Thymus (tissue), 11 donors: Measurements from ENCODE around the gene TIAM2. TPM values are rescaled to one million over a fixed set of nuclear protein-coding genes. Genes with fewer than 3 reads are reported as not detected.

Experiments
- DNase-seq, 9 donors: peaks; one replicate each; pipeline ENCODE4 v3.0.0-alpha.2; 2013; ENCODE audit warnings: low spot score in 9 of 9, low read depth in 6 of 9, missing footprints in 1 of 9
- H3K27ac ChIP-seq, 2 donors: one replicate each; pipeline ENCODE4 v1.5.1; 2013; ENCODE audit warnings: control low read depth in 1 of 2, low read depth in 1 of 2, low read length in 1 of 2, mild to moderate bottlenecking in 1 of 2, moderate library complexity in 1 of 2
- H3K27me3 ChIP-seq, 2 donors: one replicate each; pipeline ENCODE4 v1.5.1; 2013; ENCODE audit warnings: low read length in 1 of 2; ENCODE audit not compliant: control insufficient read depth in 2 of 2, insufficient read depth in 1 of 2
- H3K36me3 ChIP-seq, 2 donors: one replicate each; pipeline ENCODE4 v1.5.1; 2013; ENCODE audit warnings: low read length in 1 of 2, mild to moderate bottlenecking in 1 of 2, moderate library complexity in 1 of 2; ENCODE audit not compliant: control insufficient read depth in 2 of 2, insufficient read depth in 2 of 2
- H3K4me1 ChIP-seq, 2 donors: one replicate each; pipeline ENCODE4 v1.5.1; 2013; ENCODE audit warnings: low read length in 2 of 2; ENCODE audit not compliant: control insufficient read depth in 2 of 2, insufficient read depth in 2 of 2
- H3K4me3 ChIP-seq, 2 donors: one replicate each; pipeline ENCODE4 v1.5.1; 2013; ENCODE audit warnings: low read length in 2 of 2, control low read depth in 1 of 2, mild to moderate bottlenecking in 1 of 2
- H3K9me3 ChIP-seq, 2 donors: one replicate each; pipeline ENCODE4 v1.5.1; 2013; ENCODE audit warnings: low read length in 1 of 2, mild to moderate bottlenecking in 1 of 2; ENCODE audit not compliant: control insufficient read depth in 2 of 2, insufficient read depth in 1 of 2
- WGBS: extraction: QIAGEN DNeasy Blood & Tissue Kit; methylation state at CpG from one replicate; pipeline ENCODE4 v1.1.7; 2013; 5-methylcytosine and 5-hydroxymethylcytosine counted together
- polyA plus RNA-seq: library from polyadenylated mRNA; stranded (reverse); fragments of 200-250 nt; gene quantifications from one replicate; pipeline ENCODE4 v1.2.3, GENCODE V29; 2013
- total RNA-seq: library from RNA; stranded (reverse); fragments of 120-200 nt; gene quantifications from one replicate; pipeline ENCODE4 v1.2.4, GENCODE V29; 2013
- donor health status: healthy.

The TIAM2 gene
- total and polyA plus RNA-seq, 2 donors, result 5.4 to 7.8 TPM

DNA sequence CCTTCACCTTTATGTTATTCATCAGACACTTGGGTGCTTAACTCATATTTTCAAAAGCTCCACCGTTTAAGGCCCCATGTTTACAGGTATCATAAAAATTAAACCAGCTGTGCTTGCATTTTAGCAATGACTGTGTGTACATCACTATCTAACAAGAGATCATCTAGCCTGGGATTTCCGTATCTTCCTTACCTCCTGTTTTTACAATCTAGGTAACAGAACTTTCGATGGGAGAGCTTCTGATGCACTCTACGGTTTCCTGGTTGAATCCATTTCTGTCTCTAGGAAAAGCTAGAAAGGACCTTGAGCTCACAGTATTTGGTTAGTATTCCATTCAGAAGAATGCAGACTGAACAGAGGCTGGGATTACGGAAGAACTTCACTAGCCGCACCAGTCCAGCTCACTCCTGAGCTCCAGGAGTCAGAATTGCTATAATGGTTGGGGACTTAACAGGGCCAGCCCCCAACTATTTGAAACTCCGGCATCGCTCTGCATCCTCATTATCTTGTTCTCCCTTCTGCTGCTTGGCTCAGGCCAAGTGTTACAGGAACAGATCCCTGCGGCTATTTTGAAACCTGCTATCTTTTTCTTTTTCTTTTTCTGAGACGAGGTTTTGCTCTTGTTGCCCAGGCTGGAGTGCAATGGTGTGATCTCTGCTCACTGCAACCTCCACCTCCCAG lies 255.7 kb downstream of the TIAM2 start:
- peaks cover 29 to 31% of the 10 kb centered on the region in 2 donors for H3K36me3 ChIP-seq

DNA sequence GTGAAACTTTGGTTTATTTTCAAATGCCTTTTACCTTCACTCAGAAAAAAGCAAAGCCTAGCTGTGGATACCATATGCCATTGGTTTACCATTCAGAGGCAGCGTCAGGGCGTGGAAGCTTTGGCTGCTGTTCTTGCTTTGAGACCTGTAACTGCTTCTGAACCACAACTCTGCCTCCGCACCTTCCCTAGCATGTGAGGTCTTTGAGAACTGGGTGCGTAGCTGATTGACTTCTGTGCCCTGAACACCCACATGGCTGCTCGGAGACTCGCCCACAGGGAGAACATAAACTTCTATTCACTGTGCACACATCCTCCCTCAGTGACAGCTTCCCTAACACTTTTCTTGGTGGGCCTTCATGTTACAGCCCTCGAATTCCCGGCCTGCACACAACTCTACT lies 257.5 kb downstream of the TIAM2 start:
- Histone ChIP-seq H3K4me1 (no peaks in the 10 kb centered on the region), H3K4me3 (no peak overlapping the region), H3K9me3 (peaks cover 0 to 1% of the 10 kb centered on the region in 2 donors), H3K36me3 (peaks cover 35 to 38% of the 10 kb centered on the region in 2 donors), H3K27me3 (no peaks in the 10 kb centered on the region), H3K27ac (no peak overlapping the region)
- 96% methylated on average over 8 of the region's 8 CpGs for WGBS
- no peak for DNase-seq

More for the DNA sequence above, 255.7 kb downstream of the TIAM2 start:
- no peak overlapping the region for H3K27ac ChIP-seq
- H3K9me3 ChIP-seq, result peaks cover 0 to 1% of the 10 kb centered on the region in 2 donors
- DNase-seq, result no peak
- H3K4me1 ChIP-seq, result no peaks in the 10 kb centered on the region
- 98% methylated on average over 10 of the region's 10 CpGs for WGBS
- H3K27me3 ChIP-seq, result no peaks in the 10 kb centered on the region
- no peak overlapping the region for H3K4me3 ChIP-seq

DNA sequence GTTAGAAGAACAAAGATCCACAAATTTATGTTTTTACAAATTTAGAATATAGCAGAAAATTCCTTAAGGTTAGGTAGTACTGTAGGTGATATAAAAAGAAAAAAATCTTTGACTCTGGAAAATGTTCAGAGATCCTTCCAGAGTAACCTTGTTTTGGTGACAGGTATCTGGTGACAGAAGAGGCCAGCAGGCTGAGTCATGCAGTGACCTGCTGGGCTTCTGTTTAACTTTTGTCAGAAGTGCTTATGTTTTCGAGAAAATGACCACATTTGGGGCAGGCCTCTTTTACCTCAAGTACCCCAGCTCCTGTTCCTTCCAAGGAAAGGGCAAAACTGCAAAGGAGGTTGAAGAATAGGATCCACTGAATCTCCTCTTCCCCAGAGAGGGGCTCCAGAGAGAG lies 258.2 kb downstream of the TIAM2 start:
- 89% methylated on average over 1 of the region's 1 CpG for WGBS
- DNase-seq, result no peak
- H3K36me3 ChIP-seq, result peaks cover 38 to 40% of the 10 kb centered on the region in 2 donors

DNA sequence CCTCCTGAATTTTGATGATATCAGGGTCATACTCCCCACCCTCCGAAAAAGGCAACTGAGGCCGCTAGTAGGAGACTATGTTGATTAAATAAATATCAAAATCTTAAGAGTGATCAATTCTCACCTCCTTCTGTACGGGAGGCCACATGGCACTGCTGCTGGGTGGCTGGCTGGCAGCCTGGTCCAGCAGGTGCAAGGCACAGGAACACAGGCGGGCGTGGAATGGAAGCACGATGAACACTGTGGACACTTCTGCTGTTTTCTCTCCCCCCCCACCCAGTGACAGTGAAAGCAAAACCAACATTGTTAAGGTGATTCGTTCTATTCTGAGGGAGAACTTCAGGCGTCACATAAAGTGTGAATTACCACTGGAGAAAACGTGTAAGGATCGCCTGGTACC lies 259.0 kb downstream of the TIAM2 start:
- Histone ChIP-seq H3K36me3 (peaks cover 45 to 47% of the 10 kb centered on the region in 2 donors), H3K4me3 (no peak overlapping the region)
- WGBS, result 98% methylated on average over 10 of the region's 10 CpGs

More for the DNA sequence above, 258.2 kb downstream of the TIAM2 start:
- Histone ChIP-seq H3K9me3 (peaks cover 0 to 1% of the 10 kb centered on the region in 2 donors), H3K27me3 (no peaks in the 10 kb centered on the region), H3K27ac (no peak overlapping the region), H3K4me3 (no peak overlapping the region), H3K4me1 (no peaks in the 10 kb centered on the region)

DNA sequence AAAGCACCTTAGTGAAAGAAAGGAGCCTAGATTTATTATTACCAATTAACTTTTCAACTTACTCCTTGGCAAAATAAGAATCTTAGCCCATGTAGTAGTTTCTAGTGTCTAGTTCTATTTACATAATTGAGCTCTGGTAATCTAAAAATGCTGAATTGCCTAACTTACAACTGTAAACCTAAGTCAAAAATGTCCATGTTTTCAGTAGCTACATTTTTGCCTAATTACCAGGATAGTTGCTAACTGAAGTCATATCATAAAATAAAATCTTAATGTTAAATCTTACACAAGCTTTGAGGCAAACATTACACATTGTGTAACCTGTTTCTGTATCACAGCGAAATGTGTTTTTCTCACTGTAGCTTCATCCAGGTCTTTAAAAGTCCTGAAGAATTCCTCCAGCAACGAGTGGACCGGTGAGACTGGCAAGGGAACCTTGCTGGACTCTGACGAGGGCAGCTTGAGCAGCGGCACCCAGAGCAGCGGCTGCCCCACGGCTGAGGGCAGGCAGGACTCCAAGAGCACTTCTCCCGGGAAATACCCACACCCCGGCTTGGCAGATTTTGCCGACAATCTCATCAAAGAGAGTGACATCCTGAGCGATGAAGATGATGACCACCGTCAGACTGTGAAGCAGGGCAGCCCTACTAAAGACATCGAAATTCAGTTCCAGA lies 261.1 kb downstream of the TIAM2 start:
- Histone ChIP-seq H3K4me1 (no peaks in the 10 kb centered on the region), H3K9me3 (peaks cover 0 to 1% of the 10 kb centered on the region in 2 donors), H3K27ac (no peak overlapping the region), H3K36me3 (peaks cover 45 to 54% of the 10 kb centered on the region in 2 donors), H3K27me3 (no peaks in the 10 kb centered on the region), H3K4me3 (no peak overlapping the region)
- WGBS, result 92% methylated on average over 13 of the region's 13 CpGs
- no peak for DNase-seq

More for the DNA sequence above, 259.0 kb downstream of the TIAM2 start:
- DNase-seq, result no peak
- no peak overlapping the region for H3K27ac ChIP-seq
- H3K27me3 ChIP-seq, result no peaks in the 10 kb centered on the region
- H3K9me3 ChIP-seq, result peaks cover 0 to 1% of the 10 kb centered on the region in 2 donors
- no peaks in the 10 kb centered on the region for H3K4me1 ChIP-seq

DNA sequence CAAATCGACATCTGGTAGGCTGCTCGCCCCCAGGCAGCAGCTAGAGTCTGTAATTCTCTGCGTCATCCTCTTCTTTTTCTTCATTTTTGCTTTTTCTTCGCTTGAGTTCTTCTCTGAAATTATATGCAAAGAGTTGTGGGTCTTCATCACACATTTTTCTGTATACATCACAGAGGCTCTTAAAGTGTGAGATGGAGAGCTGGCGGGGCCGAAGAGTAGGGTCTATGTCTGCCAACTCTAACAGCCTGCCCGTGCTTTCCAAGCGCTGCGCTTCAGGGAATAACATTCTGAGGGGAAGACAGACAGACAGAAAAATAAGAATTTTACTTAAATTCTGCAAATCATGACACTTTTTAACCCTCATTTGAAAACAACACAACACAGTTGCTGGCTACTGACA lies 262.7 kb downstream of the TIAM2 start:
- Histone ChIP-seq H3K4me1 (no peaks in the 10 kb centered on the region), H3K27me3 (no peaks in the 10 kb centered on the region), H3K4me3 (no peak overlapping the region), H3K27ac (no peak overlapping the region), H3K9me3 (peaks cover 0 to 1% of the 10 kb centered on the region in 2 donors), H3K36me3 (peaks cover 37 to 54% of the 10 kb centered on the region in 2 donors)
- no peak for DNase-seq
- WGBS, result 98% methylated on average over 9 of the region's 9 CpGs

DNA sequence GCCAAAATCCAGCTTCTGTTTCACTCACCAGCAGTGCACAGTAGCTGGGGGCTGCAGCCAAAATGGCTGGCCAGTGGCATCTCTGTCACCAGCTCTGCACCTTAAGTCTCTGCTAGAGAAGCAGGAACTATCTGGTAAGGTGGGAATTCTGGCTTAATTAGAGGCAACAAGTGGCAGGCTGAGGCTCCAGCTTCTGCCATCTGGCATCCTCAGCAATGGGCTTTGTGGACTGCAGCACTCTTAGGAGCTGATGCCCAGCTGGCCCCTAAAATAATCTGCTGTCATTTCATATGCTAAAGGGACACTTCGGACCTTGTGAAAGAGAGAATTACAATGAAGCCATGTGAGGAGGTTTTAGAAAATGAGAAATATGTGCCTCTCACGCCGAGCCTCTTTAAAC lies 264.1 kb downstream of the TIAM2 start:
- 97% methylated on average over 3 of the region's 3 CpGs for WGBS
- no peaks in the 10 kb centered on the region for H3K27me3 ChIP-seq
- no peaks in the 10 kb centered on the region for H3K9me3 ChIP-seq
- H3K36me3 ChIP-seq, result peaks cover 32 to 50% of the 10 kb centered on the region in 2 donors
- H3K27ac ChIP-seq, result no peak overlapping the region
- no peak for DNase-seq
- H3K4me3 ChIP-seq, result no peak overlapping the region
- H3K4me1 ChIP-seq, result no peaks in the 10 kb centered on the region

DNA sequence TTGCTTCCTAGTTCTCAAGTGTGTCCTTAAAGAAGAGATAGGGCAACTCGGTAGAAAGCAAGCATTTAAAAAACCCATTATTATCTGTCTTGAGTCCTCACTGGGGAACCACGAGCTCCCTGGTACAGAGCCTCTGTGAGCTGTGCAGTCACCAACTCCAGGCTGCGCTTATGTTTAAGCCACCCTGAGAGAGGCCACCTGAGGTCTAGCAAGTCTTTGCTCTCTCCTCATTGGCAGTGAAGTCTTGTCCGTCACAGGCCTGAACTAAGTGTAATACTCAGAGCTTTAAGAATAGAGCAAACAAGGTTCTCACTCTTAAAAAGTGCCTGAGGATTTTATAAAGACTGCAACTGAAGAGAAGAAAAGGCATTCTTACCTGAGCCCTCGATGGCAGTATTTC lies 264.8 kb downstream of the TIAM2 start:
- H3K9me3 ChIP-seq, result no peaks in the 10 kb centered on the region
- H3K4me1 ChIP-seq, result no peaks in the 10 kb centered on the region
- H3K27me3 ChIP-seq, result no peaks in the 10 kb centered on the region
- DNase-seq, result no peak
- no peak overlapping the region for H3K4me3 ChIP-seq
- WGBS, result 98% methylated on average over 5 of the region's 5 CpGs
- no peak overlapping the region for H3K27ac ChIP-seq
- H3K36me3 ChIP-seq, result peaks cover 28 to 48% of the 10 kb centered on the region in 2 donors

DNA sequence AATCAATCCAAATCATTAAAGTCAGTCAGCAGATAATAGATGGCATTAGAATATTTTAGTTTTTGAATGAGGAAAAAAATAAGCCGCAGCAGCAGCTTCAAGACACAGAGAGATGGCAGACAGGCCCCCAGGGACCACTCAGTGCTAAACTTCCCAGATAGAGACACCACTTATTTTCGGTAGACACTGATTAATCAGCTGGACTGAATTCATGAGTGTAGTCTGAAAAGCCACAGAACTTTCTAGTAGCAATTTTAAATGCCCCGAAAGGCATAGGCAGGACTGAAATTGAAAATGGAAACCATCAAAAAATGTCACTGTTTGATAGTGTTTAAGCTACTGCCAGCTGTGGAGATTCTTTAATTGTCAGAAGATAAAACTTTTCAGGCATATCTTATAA lies 265.6 kb downstream of the TIAM2 start:
- no peaks in the 10 kb centered on the region for H3K4me1 ChIP-seq
- H3K36me3 ChIP-seq, result peaks cover 31 to 45% of the 10 kb centered on the region in 2 donors
- no peak for DNase-seq
- H3K27me3 ChIP-seq, result no peaks in the 10 kb centered on the region
- 84% methylated on average over 3 of the region's 3 CpGs for WGBS
- no peak overlapping the region for H3K4me3 ChIP-seq
- no peaks in the 10 kb centered on the region for H3K9me3 ChIP-seq
- no peak overlapping the region for H3K27ac ChIP-seq
